ENCODE data around the gene SRSF12. TPM values are rescaled to one million over a fixed set of nuclear protein-coding genes. Genes with fewer than 3 reads are reported as not detected.
"Not testable (repeated sequence)": the region's sequence is repeated elsewhere in the genome, so short reads cannot be mapped to it uniquely, and the experiment has no call there.

The SRSF12 gene
- total RNA-seq, 2 donors from 2014 or later, result 1.1 TPM; not detected in 1

GRCh38 chr6:89139509-89140346, 21.9 kb upstream of the SRSF12 start:
- H3K27me3 Mint-ChIP-seq, result no peaks in the 10 kb centered on the region
- no peaks in the 10 kb centered on the region for H3K9me3 Mint-ChIP-seq
- ATAC-seq (replicated peaks), result no peak
- H3K36me3 Mint-ChIP-seq (ENCODE audit: low read depth), result no peaks in the 10 kb centered on the region
- H3K4me3 Mint-ChIP-seq, result no peak overlapping the region
- H3K27ac Mint-ChIP-seq, result no peak overlapping the region
- H3K4me1 Mint-ChIP-seq, result no peaks in the 10 kb centered on the region

DNA sequence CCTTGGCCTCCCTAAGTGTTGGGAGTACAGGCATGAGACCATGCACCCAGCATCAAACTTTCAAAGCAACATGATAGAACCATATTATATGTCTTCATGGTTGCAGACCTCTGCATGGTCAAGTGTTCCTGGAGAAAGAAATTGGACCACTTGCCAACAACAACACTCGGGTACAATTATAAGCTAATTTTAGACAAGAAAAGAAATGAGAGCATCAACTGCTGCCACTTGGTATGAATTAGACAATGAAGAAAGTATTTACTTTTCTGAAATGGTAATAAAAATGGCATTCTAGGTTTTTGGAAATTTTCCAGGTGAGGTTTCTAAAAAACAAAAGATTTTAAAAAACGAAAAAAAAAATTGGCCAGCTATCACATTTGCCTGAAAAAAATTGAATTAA, 20.3 kb upstream of the SRSF12 start:
- no peaks in the 10 kb centered on the region for H3K4me1 Mint-ChIP-seq
- H3K27me3 Mint-ChIP-seq, result no peaks in the 10 kb centered on the region
- ATAC-seq (replicated peaks), result no peak
- no peaks in the 10 kb centered on the region for H3K36me3 Mint-ChIP-seq (ENCODE audit: low read depth)
- no peak overlapping the region for H3K27ac Mint-ChIP-seq
- no peak overlapping the region for H3K4me3 Mint-ChIP-seq
- no peaks in the 10 kb centered on the region for H3K9me3 Mint-ChIP-seq

DNA sequence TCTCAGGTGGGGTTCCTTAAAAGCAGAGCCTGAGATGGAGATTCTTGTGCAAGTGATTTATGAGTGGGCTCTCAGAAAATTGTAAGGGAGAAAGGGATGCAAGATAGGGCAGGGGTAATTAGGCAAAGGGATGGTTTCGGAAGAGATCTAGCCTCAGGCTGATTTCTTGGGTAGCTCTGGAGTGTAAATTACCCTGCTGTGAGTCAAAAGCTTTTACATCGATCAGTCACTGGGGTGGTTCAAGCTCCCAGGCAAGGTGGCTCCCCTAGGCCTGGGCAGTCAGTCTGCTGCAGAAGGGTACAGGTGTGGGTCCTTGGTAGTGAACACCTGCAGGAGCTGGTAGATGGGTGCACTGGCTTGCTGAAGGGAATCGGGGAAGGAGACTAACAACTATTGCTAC, 16.9 kb upstream of the SRSF12 start:
- no peak overlapping the region for H3K27ac Mint-ChIP-seq
- no peaks in the 10 kb centered on the region for H3K36me3 Mint-ChIP-seq (ENCODE audit: low read depth)
- no peak overlapping the region for H3K4me3 Mint-ChIP-seq
- no peak for ATAC-seq (replicated peaks)
- H3K27me3 Mint-ChIP-seq, result no peaks in the 10 kb centered on the region
- no peaks in the 10 kb centered on the region for H3K4me1 Mint-ChIP-seq
- no peaks in the 10 kb centered on the region for H3K9me3 Mint-ChIP-seq

- no peaks in the 10 kb centered on the region for H3K27me3 Mint-ChIP-seq
- H3K36me3 Mint-ChIP-seq (ENCODE audit: low read depth), result no peaks in the 10 kb centered on the region
- no peak for ATAC-seq (replicated peaks)
- H3K9me3 Mint-ChIP-seq, result no peaks in the 10 kb centered on the region
- no peaks in the 10 kb centered on the region for H3K4me1 Mint-ChIP-seq
- no peak overlapping the region for H3K4me3 Mint-ChIP-seq
- H3K27ac Mint-ChIP-seq, result no peak overlapping the region
Observed at GRCh38 chr6:89133981-89134380, 16.1 kb upstream of the SRSF12 start.

DNA sequence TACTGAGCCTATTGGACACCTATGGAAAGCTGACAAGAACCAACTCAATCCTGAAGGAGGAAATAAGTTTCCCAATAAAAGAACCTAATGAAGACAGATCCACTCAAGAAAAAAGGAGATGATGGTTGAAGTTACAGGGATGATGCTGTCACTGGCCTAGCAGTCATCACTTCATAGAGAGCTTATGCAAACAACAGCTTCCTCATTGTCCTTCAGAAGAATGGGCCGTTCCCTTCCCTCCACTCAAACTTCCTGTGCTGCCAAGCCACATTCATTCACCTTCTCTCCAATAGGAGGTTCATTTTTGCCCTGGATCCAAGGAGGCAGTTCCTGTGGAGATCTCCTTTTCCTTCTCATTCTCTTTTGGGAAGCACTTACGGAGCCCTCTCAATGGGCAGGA, 14.2 kb upstream of the SRSF12 start:
- no peaks in the 10 kb centered on the region for H3K36me3 Mint-ChIP-seq (ENCODE audit: low read depth)
- H3K4me1 Mint-ChIP-seq, result no peaks in the 10 kb centered on the region
- H3K27ac Mint-ChIP-seq, result no peak overlapping the region
- no peaks in the 10 kb centered on the region for H3K27me3 Mint-ChIP-seq
- H3K9me3 Mint-ChIP-seq, result peaks cover 3% of the 10 kb centered on the region
- H3K4me3 Mint-ChIP-seq, result no peak overlapping the region
- ATAC-seq (replicated peaks), result no peak

DNA sequence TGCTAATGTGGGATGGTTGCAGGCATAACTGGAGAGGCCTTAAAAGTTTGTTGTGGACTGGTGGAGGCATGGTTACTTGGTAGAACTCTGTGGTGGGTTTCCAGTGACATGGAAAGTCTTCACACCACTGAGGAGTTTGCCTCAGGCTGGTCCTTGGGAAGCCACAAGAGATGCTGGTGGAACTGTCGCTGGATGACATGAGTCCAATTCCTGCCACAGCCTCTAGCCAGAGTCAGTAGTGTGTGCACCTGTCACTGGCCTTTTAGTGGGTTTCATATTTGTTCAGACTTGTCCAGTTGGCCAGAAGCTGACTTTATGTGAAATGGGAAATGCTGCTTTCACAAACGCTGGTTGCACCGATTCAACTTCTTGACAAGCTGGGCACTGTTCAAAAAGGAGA, 13.7 kb upstream of the SRSF12 start:
- Mint-ChIP-seq H3K4me1 (no peaks in the 10 kb centered on the region), H3K27ac (no peak overlapping the region), H3K4me3 (no peak overlapping the region), H3K27me3 (no peaks in the 10 kb centered on the region), H3K9me3 (peaks cover 3% of the 10 kb centered on the region), H3K36me3 (ENCODE audit: low read depth) (no peaks in the 10 kb centered on the region)
- ATAC-seq (replicated peaks), result no peak

GRCh38 chr6:89128256-89128671, 10.4 kb upstream of the SRSF12 start:
- H3K9me3 Mint-ChIP-seq; H3K36me3 Mint-ChIP-seq (ENCODE audit: low read depth); H3K4me1 Mint-ChIP-seq; H3K27me3 Mint-ChIP-seq; ATAC-seq (replicated peaks); H3K27ac Mint-ChIP-seq; H3K4me3 Mint-ChIP-seq: not testable (repeated sequence)

DNA sequence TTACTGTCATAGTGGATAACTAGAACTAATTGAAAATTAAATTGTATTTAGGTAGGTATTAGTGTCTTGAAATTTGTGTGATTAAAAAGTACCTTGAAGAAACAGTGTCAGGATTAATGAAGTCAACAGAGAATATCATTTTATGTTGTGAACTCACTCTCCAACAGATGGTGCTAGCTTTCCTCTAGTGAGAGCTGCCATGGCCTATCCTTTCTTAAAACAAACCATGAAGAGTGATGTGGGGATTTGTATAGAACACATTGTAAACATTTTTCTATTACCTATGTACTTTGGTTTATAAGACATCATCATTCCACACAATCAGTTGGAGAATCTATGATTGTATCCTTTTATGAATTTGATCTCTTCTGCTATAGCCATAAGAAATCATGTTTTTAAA, 4.8 kb upstream of the SRSF12 start:
- Mint-ChIP-seq H3K4me1 (no peaks in the 10 kb centered on the region), H3K4me3 (no peak overlapping the region), H3K9me3 (no peaks in the 10 kb centered on the region), H3K27ac (no peak overlapping the region), H3K36me3 (ENCODE audit: low read depth) (no peaks in the 10 kb centered on the region), H3K27me3 (no peaks in the 10 kb centered on the region)
- ATAC-seq (replicated peaks), result peak; percentile 52

DNA sequence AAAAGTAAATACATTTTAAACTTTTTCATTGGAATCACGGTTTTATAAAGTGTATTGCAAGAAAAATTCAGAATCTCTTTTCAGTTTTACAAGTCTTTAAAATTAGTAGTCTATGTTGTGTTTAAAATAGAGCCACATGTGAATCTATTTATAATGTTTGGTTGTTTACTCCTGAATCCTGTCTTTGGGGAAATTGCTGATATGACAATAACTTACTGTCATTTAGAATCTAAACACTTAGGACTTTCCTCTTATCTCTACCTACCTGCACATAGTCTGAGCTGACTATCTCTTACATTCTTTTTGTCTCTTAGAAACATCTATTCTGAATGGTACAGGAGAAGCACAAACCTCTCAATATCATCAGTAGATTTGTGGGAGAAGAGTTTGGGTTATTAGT, 4.1 kb upstream of the SRSF12 start:
- Mint-ChIP-seq H3K27ac (no peak overlapping the region), H3K4me1 (peaks cover 4% of the 10 kb centered on the region), H3K36me3 (ENCODE audit: low read depth) (no peaks in the 10 kb centered on the region), H3K9me3 (no peaks in the 10 kb centered on the region), H3K4me3 (no peak overlapping the region), H3K27me3 (peaks cover 3% of the 10 kb centered on the region)
- no peak for ATAC-seq (replicated peaks)

GRCh38 chr6:89120371-89120770, 2.5 kb upstream of the SRSF12 start:
- Mint-ChIP-seq H3K27ac (no peak overlapping the region), H3K27me3 (peaks cover 6% of the 10 kb centered on the region), H3K36me3 (ENCODE audit: low read depth) (no peaks in the 10 kb centered on the region), H3K4me1 (peaks cover 6% of the 10 kb centered on the region), H3K9me3 (no peaks in the 10 kb centered on the region), H3K4me3 (no peak overlapping the region)
- no peak for ATAC-seq (replicated peaks)

DNA sequence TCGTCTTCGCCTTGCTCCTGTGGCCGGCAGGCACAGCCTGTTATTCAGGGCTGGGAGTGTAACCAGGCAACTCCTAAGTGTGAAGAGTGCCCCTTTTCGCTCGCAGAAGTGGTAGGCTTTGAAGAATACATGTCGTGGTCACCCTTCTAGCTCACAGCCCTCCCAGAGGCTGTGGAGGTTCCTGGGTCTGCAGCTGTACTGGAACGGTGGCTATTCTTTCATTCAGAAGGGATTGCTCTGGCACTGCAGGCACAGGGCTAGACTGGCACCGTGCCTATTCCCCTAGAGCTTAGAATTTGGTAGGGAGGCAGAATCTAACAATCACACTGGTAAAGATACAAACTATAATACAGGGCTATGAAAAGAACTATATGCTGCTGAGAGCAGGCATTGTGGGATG, 1.1 kb upstream of the SRSF12 start:
- H3K27me3 Mint-ChIP-seq, result peaks cover 6% of the 10 kb centered on the region
- H3K9me3 Mint-ChIP-seq, result no peaks in the 10 kb centered on the region
- H3K27ac Mint-ChIP-seq, result no peak overlapping the region
- ATAC-seq (replicated peaks), result no peak
- H3K4me3 Mint-ChIP-seq, result peak overlapping the region; percentile 53
- H3K36me3 Mint-ChIP-seq (ENCODE audit: low read depth), result no peaks in the 10 kb centered on the region
- peaks cover 6% of the 10 kb centered on the region for H3K4me1 Mint-ChIP-seq

- Mint-ChIP-seq H3K4me1 (peaks cover 6% of the 10 kb centered on the region), H3K27ac (peak overlapping the region; percentile 57), H3K4me3 (peak overlapping the region; percentile 85), H3K36me3 (ENCODE audit: low read depth) (no peaks in the 10 kb centered on the region), H3K27me3 (peaks cover 6% of the 10 kb centered on the region), H3K9me3 (no peaks in the 10 kb centered on the region)
- ATAC-seq (replicated peaks), result no peak
Observed at GRCh38 chr6:89116702-89117101, 1.2 kb downstream of the SRSF12 start.

DNA sequence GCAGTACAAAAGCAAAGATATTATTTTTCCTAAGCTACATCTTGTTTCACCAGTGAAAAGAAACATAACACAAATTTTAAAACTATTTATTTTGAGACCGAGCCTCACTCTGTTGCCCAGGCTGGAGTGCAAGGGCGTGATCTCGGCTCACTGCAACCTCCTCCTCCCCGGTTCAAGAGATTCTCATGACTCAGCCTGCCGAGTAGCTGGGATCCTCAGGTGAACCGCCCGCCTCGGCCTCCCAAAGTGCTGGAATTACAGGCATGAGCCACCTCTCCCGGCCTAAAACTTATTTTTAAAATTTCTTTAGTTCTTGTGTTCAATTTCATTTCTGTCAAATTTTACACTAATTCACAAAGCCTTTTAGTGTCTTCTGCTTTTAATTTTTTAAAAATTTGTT, 5.9 kb downstream of the SRSF12 start:
- H3K27ac Mint-ChIP-seq, result no peak overlapping the region
- no peaks in the 10 kb centered on the region for H3K36me3 Mint-ChIP-seq (ENCODE audit: low read depth)
- no peak for ATAC-seq (replicated peaks)
- H3K4me3 Mint-ChIP-seq, result no peak overlapping the region
- peaks cover 3% of the 10 kb centered on the region for H3K27me3 Mint-ChIP-seq
- peaks cover 2% of the 10 kb centered on the region for H3K4me1 Mint-ChIP-seq
- H3K9me3 Mint-ChIP-seq, result no peaks in the 10 kb centered on the region

GRCh38 chr6:89110284-89110683, 7.6 kb downstream of the SRSF12 start:
- H3K36me3 Mint-ChIP-seq (ENCODE audit: low read depth), result no peaks in the 10 kb centered on the region
- ATAC-seq (replicated peaks), result no peak
- H3K9me3 Mint-ChIP-seq, result no peaks in the 10 kb centered on the region
- no peak overlapping the region for H3K4me3 Mint-ChIP-seq
- no peaks in the 10 kb centered on the region for H3K27me3 Mint-ChIP-seq
- no peak overlapping the region for H3K27ac Mint-ChIP-seq
- no peaks in the 10 kb centered on the region for H3K4me1 Mint-ChIP-seq

DNA sequence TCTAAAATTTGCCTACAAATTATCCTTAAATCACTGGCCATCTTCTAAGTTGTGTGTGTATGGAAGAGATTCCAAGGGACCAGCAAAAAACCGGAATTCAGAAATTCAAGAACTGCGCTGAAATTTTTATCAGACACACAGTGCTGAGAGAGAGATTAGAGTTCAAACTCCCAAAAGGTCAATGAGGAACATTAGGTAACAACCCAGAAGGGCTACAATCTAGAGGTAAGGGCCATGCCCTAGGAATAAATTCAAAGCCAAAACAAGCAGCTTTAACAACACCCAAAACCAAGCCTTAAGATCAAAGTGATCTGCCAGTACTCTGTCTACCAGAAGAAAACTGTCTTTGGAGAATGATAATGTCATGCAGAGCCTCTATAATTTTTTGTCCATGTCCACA, 17.8 kb downstream of the SRSF12 start:
- H3K27ac Mint-ChIP-seq, result no peak overlapping the region
- no peak for ATAC-seq (replicated peaks)
- H3K9me3 Mint-ChIP-seq, result no peaks in the 10 kb centered on the region
- H3K4me1 Mint-ChIP-seq, result peaks cover 5% of the 10 kb centered on the region
- H3K27me3 Mint-ChIP-seq, result no peaks in the 10 kb centered on the region
- H3K4me3 Mint-ChIP-seq, result no peak overlapping the region
- no peaks in the 10 kb centered on the region for H3K36me3 Mint-ChIP-seq (ENCODE audit: low read depth)

DNA sequence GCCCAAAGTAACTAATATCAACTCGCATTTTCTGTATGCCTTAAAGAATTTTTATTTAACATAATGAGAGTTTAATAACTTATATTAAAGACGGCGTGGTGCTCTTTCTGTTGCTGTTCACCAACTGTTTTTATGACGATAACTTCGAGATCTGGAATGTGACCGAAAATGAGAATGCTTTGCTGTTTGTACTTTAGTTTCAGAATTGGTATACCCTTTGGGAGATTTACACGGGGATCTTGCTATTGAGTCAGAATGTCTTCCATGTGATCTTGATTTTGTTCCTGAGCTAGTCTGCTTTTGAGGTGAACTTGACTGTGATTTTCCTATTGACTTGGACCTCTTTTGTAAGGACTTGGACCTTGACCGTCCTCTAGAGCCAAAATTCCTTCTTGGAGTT, 19.4 kb downstream of the SRSF12 start:
- H3K36me3 Mint-ChIP-seq (ENCODE audit: low read depth), result no peaks in the 10 kb centered on the region
- H3K9me3 Mint-ChIP-seq, result no peaks in the 10 kb centered on the region
- H3K27ac Mint-ChIP-seq, result peak overlapping the region; percentile 21
- H3K4me1 Mint-ChIP-seq, result peaks cover 5% of the 10 kb centered on the region
- peak overlapping the region; percentile 20 for H3K4me3 Mint-ChIP-seq
- H3K27me3 Mint-ChIP-seq, result no peaks in the 10 kb centered on the region
- ATAC-seq (replicated peaks), result peak; percentile 96

All from activated T-helper 17 cell treated with anti-CD3 and anti-CD28 coated beads, Interleukin-2, amount 50 U/mL, for 72 hours (primary cell).